Measurements from ENCODE around the gene PMEL. TPM values are rescaled to one million over a fixed set of nuclear protein-coding genes. Genes with fewer than 3 reads are reported as not detected.

The PMEL gene
- total and polyA plus RNA-seq, 9 of the 15 experiments (the other 6 are each of a cell fraction or from before 2014, with no cell fraction given): 0.36 to 2.0 (median 0.98) TPM

GRCh38 chr12:56014205-56014604 lies 48.4 kb upstream of the PMEL start:
- 18% methylated on average over 2 of the region's 2 CpGs for WGBS (ENCODE audit: insufficient coverage, low coverage, missing lambda C conversion rate)
- no TSS peak for BruUV-seq (replicated peaks)
- Histone ChIP-seq H3K27me3 (ENCODE audit: control insufficient read depth in 2 of 2, insufficient read depth in 2 of 2, low read length in 2 of 2) (no peaks in the 10 kb centered on the region), H3K79me2 (ENCODE audit: control insufficient read depth, insufficient read depth, low read length) (peaks cover 1% of the 10 kb centered on the region; the same call in 1 of the 3 replicates), H3K9me3 (replicated peaks; ENCODE audit: control insufficient read depth, insufficient read depth, low read depth, low read length) (no peaks in the 10 kb centered on the region), H3K4me2 (ENCODE audit: insufficient read depth, low read length) (no peak overlapping the region), H3K4me3 (no peak overlapping the region), H2AFZ (ENCODE audit: low read depth, low read length) (no peak overlapping the region), H3K9ac (ENCODE audit: insufficient read depth in 1 of 2, low read depth in 2 of 2, low read length in 2 of 2) (no peak overlapping the region), H3K36me3 (ENCODE audit: control insufficient read depth, insufficient read depth, low read length) (no peaks in the 10 kb centered on the region), H3K9me1 (ENCODE audit: control insufficient read depth, insufficient read depth, low read length) (no peaks in the 10 kb centered on the region), H4K20me1 (replicated peaks; ENCODE audit: control insufficient read depth, insufficient read depth, low read length) (no peaks in the 10 kb centered on the region), H3K27ac (ENCODE audit: extremely low read depth, low read depth, low read length) (no peak overlapping the region), H3K4me1 (replicated peaks in 1 of 2; ENCODE audit: control insufficient read depth in 2 of 2, insufficient read depth in 2 of 2, low read length in 2 of 2) (peaks cover 0 to 38% of the 10 kb centered on the region in 2 experiments; a peak in 3 of 5 replicates)
- ChIA-PET CTCF (ENCODE audit: low intra/inter-chr PET ratio) (interaction anchor here (0.6 kb wide), 1 partner anchor 20 kb away, joined by 4 read pairs; no protein-coding TSS in a partner anchor), POLR2A (interaction anchor here (1.0 to 1.5 kb wide), 3 partner anchors 14 to 18 kb away, joined by 3 to 5 read pairs (median 4); partner anchors contain the start of gene SUOX)
- ATAC-seq (no peak), FAIRE-seq (peak; percentile 54), DNase-seq (ENCODE audit: extremely low read depth in 1 of 4, low spot score in 3 of 4) (no peak)
- intact Hi-C loops (cut with micrococcal nuclease): no loop called here
- in situ Hi-C loops (cut with MboI): no loop called here
- TF ChIP-seq NFIC (IDR thresholded peaks at IDR 0.05) (peak; percentile 59), FOXO4 (CRISPR knock-in tag; IDR thresholded peaks at IDR 0.05) (no peak)

- intact Hi-C loops (cut with micrococcal nuclease) (no loop called here), in situ Hi-C loops (cut with MboI) (no loop called here)
- Histone ChIP-seq H3K36me3 (ENCODE audit: control insufficient read depth, insufficient read depth, low read length) (no peaks in the 10 kb centered on the region), H3K27ac (ENCODE audit: extremely low read depth, low read depth, low read length) (no peak overlapping the region), H3K4me1 (replicated peaks in 1 of 2; ENCODE audit: control insufficient read depth in 2 of 2, insufficient read depth in 2 of 2, low read length in 2 of 2) (peaks cover 0 to 36% of the 10 kb centered on the region in 2 experiments; a peak in 3 of 5 replicates), H2AFZ (ENCODE audit: low read depth, low read length) (no peak overlapping the region), H3K27me3 (ENCODE audit: control insufficient read depth in 2 of 2, insufficient read depth in 2 of 2, low read length in 2 of 2) (no peaks in the 10 kb centered on the region), H3K4me2 (ENCODE audit: insufficient read depth, low read length) (no peak overlapping the region), H3K9me3 (replicated peaks; ENCODE audit: control insufficient read depth, insufficient read depth, low read depth, low read length) (no peaks in the 10 kb centered on the region), H3K9me1 (ENCODE audit: control insufficient read depth, insufficient read depth, low read length) (no peaks in the 10 kb centered on the region), H3K4me3 (no peak overlapping the region), H3K79me2 (ENCODE audit: control insufficient read depth, insufficient read depth, low read length) (no peaks in the 10 kb centered on the region), H3K9ac (ENCODE audit: insufficient read depth in 1 of 2, low read depth in 2 of 2, low read length in 2 of 2) (peak overlapping the region in 1 of 2 experiments; percentile 28; a peak in 1 of 4 replicates), H4K20me1 (replicated peaks; ENCODE audit: control insufficient read depth, insufficient read depth, low read length) (no peaks in the 10 kb centered on the region)
- no peak for TF ChIP-seq YY1 (IDR thresholded peaks at IDR 0.05; ENCODE audit: borderline replicate concordance in 1 of 3, control insufficient read depth in 1 of 3, extremely low read depth in 1 of 3, insufficient read depth in 3 of 3, insufficient read length in 1 of 3, insufficient replicate concordance in 2 of 3, low read depth in 1 of 3, low read length in 2 of 3)
- TF ChIP-seq ZNF197 (CRISPR knock-in tag; IDR thresholded peaks at IDR 0.05; ENCODE audit: low read depth): no peak
- no peak for TF ChIP-seq ZBTB11 (CRISPR knock-in tag; IDR thresholded peaks at IDR 0.05)
- TF ChIP-seq HNRNPUL1 (IDR thresholded peaks at IDR 0.05; ENCODE audit: low read length): no peak
- no peak for TF ChIP-seq SAFB2 (IDR thresholded peaks at IDR 0.05; ENCODE audit: borderline replicate concordance, low read depth, low read length, severe bottlenecking)
- WGBS (ENCODE audit: insufficient coverage, low coverage, missing lambda C conversion rate): 59% methylated on average over 5 of the region's 5 CpGs
- no TSS peak for BruUV-seq (replicated peaks)
- ChIA-PET CTCF (ENCODE audit: low intra/inter-chr PET ratio) (no interaction called here), POLR2A (interaction anchor here (1.0 to 1.5 kb wide), 3 partner anchors 14 to 18 kb away, joined by 3 to 5 read pairs (median 4); partner anchors contain the start of gene SUOX)
- FAIRE-seq (no peak), DNase-seq (ENCODE audit: extremely low read depth in 1 of 4, low spot score in 3 of 4) (no peak), ATAC-seq (no peak)
Measured at GRCh38 chr12:56013482-56013881, 47.6 kb upstream of the PMEL start.
